ENCODE results near the gene NAV3.

The NAV3 gene

DNA sequence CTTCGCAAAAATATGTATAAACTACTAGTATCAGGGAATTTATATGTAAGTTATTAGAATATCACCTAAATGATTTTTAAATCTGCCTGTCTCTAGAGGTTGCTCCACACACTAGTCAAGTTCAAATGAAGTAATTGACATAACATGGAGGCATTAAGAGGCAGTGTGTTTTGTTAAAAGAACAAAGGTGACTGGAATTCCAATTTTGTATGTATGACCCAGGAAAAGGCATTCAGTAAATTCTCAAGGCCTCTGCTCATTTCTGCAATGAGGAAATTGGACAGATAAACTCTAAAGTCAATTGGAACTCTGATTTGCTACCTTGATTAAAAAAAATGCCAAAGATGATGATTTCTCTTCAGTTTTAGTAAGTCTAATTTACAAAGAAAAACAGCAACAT is 117.1 kb downstream of the NAV3 start:
- H4K91ac ChIP-seq (ENCODE audit: low read length), result no peak overlapping the region
- no peak overlapping the region for H2BK120ac ChIP-seq (ENCODE audit: low read depth, low read length)
- no peaks in the 10 kb centered on the region for H3K4me1 ChIP-seq (ENCODE audit: control insufficient read depth, insufficient read depth, low read depth, low read length)
- no peaks in the 10 kb centered on the region for H3K27me3 ChIP-seq (ENCODE audit: control insufficient read depth in 1 of 2, insufficient read depth in 1 of 2, low read length in 2 of 2)
- H3K36me3 ChIP-seq (ENCODE audit: control insufficient read depth in 1 of 2, insufficient read depth in 2 of 2, low read depth in 1 of 2, low read length in 2 of 2), result peaks cover 0 to 23% of the 10 kb centered on the region in 2 experiments
- H2AK5ac ChIP-seq (ENCODE audit: low read length, severe bottlenecking), result no peak overlapping the region
- H2BK12ac ChIP-seq (ENCODE audit: low read length in 2 of 2), result no peak overlapping the region
- no peak overlapping the region for H2BK15ac ChIP-seq (ENCODE audit: low read depth, poor library complexity, severe bottlenecking)
- H3K4ac ChIP-seq (ENCODE audit: low read depth in 1 of 2, low read length in 2 of 2), result no peak overlapping the region
- WGBS, result no CpG with 5 or more reads among the region's 1 CpG
- peak overlapping the region; percentile 84 for H3K27ac ChIP-seq (ENCODE audit: low read length, poor library complexity, severe bottlenecking)
- H3K79me1 ChIP-seq (replicated peaks; ENCODE audit: low read length, poor library complexity, severe bottlenecking), result peaks cover 2% of the 10 kb centered on the region
- no peak overlapping the region for H3K4me2 ChIP-seq (ENCODE audit: low read length, poor library complexity, severe bottlenecking)
- H2AFZ ChIP-seq (ENCODE audit: low read depth, low read length), result no peak overlapping the region
- no peak overlapping the region for H3K23ac ChIP-seq (ENCODE audit: low read length in 2 of 2)
- H4K8ac ChIP-seq (ENCODE audit: low read length), result no peak overlapping the region
- H2BK5ac ChIP-seq (ENCODE audit: low read depth, low read length, poor library complexity, severe bottlenecking), result no peak overlapping the region
- no peak overlapping the region for H3K18ac ChIP-seq (ENCODE audit: low read depth in 1 of 2, low read length in 2 of 2)
- no peak overlapping the region for H3K14ac ChIP-seq (ENCODE audit: low read length in 2 of 2)
- H3K9ac ChIP-seq (ENCODE audit: low read length), result peak overlapping the region; percentile 74
- peak overlapping the region in 1 of 2 experiments; percentile 8 for H3K4me3 ChIP-seq (ENCODE audit: insufficient read depth in 1 of 2, low read depth in 1 of 2, low read length in 2 of 2)
- peaks cover 4% of the 10 kb centered on the region for H3K9me3 ChIP-seq (ENCODE audit: control insufficient read depth, low read length)
- no peak for DNase-seq

DNA sequence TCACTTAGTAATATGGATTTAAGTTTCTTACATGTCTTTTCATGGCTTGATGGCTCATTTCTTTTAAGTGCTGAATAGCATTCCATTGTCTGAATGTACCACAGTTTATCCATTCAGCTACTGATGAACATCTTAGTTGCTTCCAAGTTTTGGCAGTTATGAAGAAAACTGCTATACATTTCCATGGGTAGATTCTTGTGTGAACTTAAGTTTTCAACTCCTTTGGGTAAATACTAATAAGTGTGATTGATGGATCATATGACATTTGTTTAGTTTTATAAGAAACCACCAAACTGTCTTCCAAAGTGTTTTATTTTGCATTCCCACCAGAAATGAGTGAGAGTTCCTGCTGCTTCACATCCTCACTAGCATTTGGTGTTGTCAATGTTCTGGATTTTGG is 119.2 kb downstream of the NAV3 start:
- Histone ChIP-seq H3K79me1 (replicated peaks; ENCODE audit: low read length, poor library complexity, severe bottlenecking) (peaks cover 2% of the 10 kb centered on the region), H2AK5ac (ENCODE audit: low read length, severe bottlenecking) (no peak overlapping the region), H3K9ac (ENCODE audit: low read length) (no peak overlapping the region), H4K8ac (ENCODE audit: low read length) (no peak overlapping the region), H3K36me3 (ENCODE audit: control insufficient read depth in 1 of 2, insufficient read depth in 2 of 2, low read depth in 1 of 2, low read length in 2 of 2) (peaks cover 0 to 16% of the 10 kb centered on the region in 2 experiments), H3K27ac (ENCODE audit: low read length, poor library complexity, severe bottlenecking) (no peak overlapping the region), H3K4ac (ENCODE audit: low read depth in 1 of 2, low read length in 2 of 2) (no peak overlapping the region), H3K27me3 (ENCODE audit: control insufficient read depth in 1 of 2, insufficient read depth in 1 of 2, low read length in 2 of 2) (no peaks in the 10 kb centered on the region), H2BK120ac (ENCODE audit: low read depth, low read length) (no peak overlapping the region), H3K14ac (ENCODE audit: low read length in 2 of 2) (no peak overlapping the region), H2BK15ac (ENCODE audit: low read depth, poor library complexity, severe bottlenecking) (no peak overlapping the region), H3K4me2 (ENCODE audit: low read length, poor library complexity, severe bottlenecking) (no peak overlapping the region), H3K23ac (ENCODE audit: low read length in 2 of 2) (no peak overlapping the region), H2BK12ac (ENCODE audit: low read length in 2 of 2) (no peak overlapping the region), H3K4me1 (ENCODE audit: control insufficient read depth, insufficient read depth, low read depth, low read length) (no peaks in the 10 kb centered on the region), H2AFZ (ENCODE audit: low read depth, low read length) (no peak overlapping the region), H2BK5ac (ENCODE audit: low read depth, low read length, poor library complexity, severe bottlenecking) (no peak overlapping the region), H3K9me3 (ENCODE audit: control insufficient read depth, low read length) (no peaks in the 10 kb centered on the region), H4K91ac (ENCODE audit: low read length) (no peak overlapping the region), H3K18ac (ENCODE audit: low read depth in 1 of 2, low read length in 2 of 2) (no peak overlapping the region), H3K4me3 (ENCODE audit: insufficient read depth in 1 of 2, low read depth in 1 of 2, low read length in 2 of 2) (no peak overlapping the region)
- no peak for DNase-seq

DNA sequence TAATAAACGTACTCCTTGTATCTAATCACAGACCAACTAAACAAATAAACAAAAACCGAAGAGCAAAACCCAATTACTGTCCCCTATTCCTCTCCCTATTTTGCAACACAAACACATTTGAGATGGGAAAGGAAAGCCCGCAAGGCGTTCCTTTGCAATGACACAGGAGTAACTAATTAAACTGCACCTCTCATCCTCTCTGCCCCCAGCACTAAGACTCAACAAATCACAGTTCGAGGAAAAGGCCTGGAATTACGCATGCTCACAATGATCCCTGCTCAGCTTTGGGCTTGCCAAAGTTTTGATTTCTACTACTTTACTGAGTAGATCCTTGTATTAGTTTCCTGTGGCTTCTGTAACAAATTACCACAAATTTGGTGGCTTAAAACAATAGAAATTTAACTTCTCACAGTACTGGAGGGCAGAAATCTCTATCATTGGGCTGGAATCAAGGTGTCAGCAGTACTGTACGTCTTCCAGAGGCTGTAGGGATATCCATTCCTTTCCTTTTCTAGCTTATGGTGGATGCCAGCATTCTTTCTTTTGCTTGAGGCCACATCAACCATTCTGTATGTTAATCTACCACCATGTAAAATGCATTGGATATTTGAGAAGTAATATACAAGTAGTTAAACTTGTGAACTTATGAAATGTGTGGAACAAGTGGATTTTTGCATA is 123.0 kb downstream of the NAV3 start:
- Histone ChIP-seq H3K14ac (ENCODE audit: low read length in 2 of 2) (no peak overlapping the region), H3K36me3 (ENCODE audit: control insufficient read depth in 1 of 2, insufficient read depth in 2 of 2, low read depth in 1 of 2, low read length in 2 of 2) (peaks cover 0 to 18% of the 10 kb centered on the region in 2 experiments), H3K4me3 (ENCODE audit: insufficient read depth in 1 of 2, low read depth in 1 of 2, low read length in 2 of 2) (no peak overlapping the region), H2AK5ac (ENCODE audit: low read length, severe bottlenecking) (no peak overlapping the region), H2BK15ac (ENCODE audit: low read depth, poor library complexity, severe bottlenecking) (no peak overlapping the region), H3K9me3 (ENCODE audit: control insufficient read depth, low read length) (no peaks in the 10 kb centered on the region), H2BK120ac (ENCODE audit: low read depth, low read length) (no peak overlapping the region), H3K18ac (ENCODE audit: low read depth in 1 of 2, low read length in 2 of 2) (peak overlapping the region in 1 of 2 experiments; percentile 6), H3K79me1 (replicated peaks; ENCODE audit: low read length, poor library complexity, severe bottlenecking) (peaks cover 10% of the 10 kb centered on the region), H3K9ac (ENCODE audit: low read length) (no peak overlapping the region), H4K8ac (ENCODE audit: low read length) (no peak overlapping the region), H2BK5ac (ENCODE audit: low read depth, low read length, poor library complexity, severe bottlenecking) (no peak overlapping the region), H3K27ac (ENCODE audit: low read length, poor library complexity, severe bottlenecking) (peak overlapping the region; percentile 67), H2BK12ac (ENCODE audit: low read length in 2 of 2) (no peak overlapping the region), H3K23ac (ENCODE audit: low read length in 2 of 2) (no peak overlapping the region), H4K91ac (ENCODE audit: low read length) (no peak overlapping the region), H3K4me1 (ENCODE audit: control insufficient read depth, insufficient read depth, low read depth, low read length) (no peaks in the 10 kb centered on the region), H3K4ac (ENCODE audit: low read depth in 1 of 2, low read length in 2 of 2) (no peak overlapping the region), H3K4me2 (ENCODE audit: low read length, poor library complexity, severe bottlenecking) (no peak overlapping the region), H3K27me3 (ENCODE audit: control insufficient read depth in 1 of 2, insufficient read depth in 1 of 2, low read length in 2 of 2) (no peaks in the 10 kb centered on the region), H2AFZ (ENCODE audit: low read depth, low read length) (no peak overlapping the region)
- WGBS, result 86% methylated on average over 5 of the region's 7 CpGs
- no peak for DNase-seq

DNA sequence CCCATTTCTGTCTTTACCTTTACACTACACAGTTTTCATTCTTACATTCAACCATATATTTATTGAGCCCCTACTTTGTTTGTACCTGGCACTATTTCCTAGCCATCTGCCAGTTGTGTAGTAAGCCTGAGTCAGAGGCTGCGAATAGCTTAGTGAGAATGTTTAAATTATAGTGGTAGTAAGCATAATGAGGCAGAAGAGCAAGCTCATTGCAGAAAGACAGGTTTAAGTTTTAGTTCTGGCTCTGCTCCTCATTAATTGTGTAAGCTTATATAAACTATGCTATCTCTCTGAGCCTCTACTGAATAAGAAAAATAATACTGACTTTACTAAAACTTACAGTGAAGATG is 123.5 kb downstream of the NAV3 start:
- Histone ChIP-seq H3K4me3 (ENCODE audit: insufficient read depth in 1 of 2, low read depth in 1 of 2, low read length in 2 of 2) (no peak overlapping the region), H2BK12ac (ENCODE audit: low read length in 2 of 2) (no peak overlapping the region), H3K27me3 (ENCODE audit: control insufficient read depth in 1 of 2, insufficient read depth in 1 of 2, low read length in 2 of 2) (no peaks in the 10 kb centered on the region), H3K4me2 (ENCODE audit: low read length, poor library complexity, severe bottlenecking) (no peak overlapping the region), H3K4me1 (ENCODE audit: control insufficient read depth, insufficient read depth, low read depth, low read length) (no peaks in the 10 kb centered on the region), H3K9ac (ENCODE audit: low read length) (no peak overlapping the region), H3K14ac (ENCODE audit: low read length in 2 of 2) (no peak overlapping the region), H3K36me3 (ENCODE audit: control insufficient read depth in 1 of 2, insufficient read depth in 2 of 2, low read depth in 1 of 2, low read length in 2 of 2) (peaks cover 0 to 16% of the 10 kb centered on the region in 2 experiments), H2AFZ (ENCODE audit: low read depth, low read length) (no peak overlapping the region), H4K8ac (ENCODE audit: low read length) (no peak overlapping the region), H2AK5ac (ENCODE audit: low read length, severe bottlenecking) (no peak overlapping the region), H3K27ac (ENCODE audit: low read length, poor library complexity, severe bottlenecking) (peak overlapping the region; percentile 31), H3K79me1 (replicated peaks; ENCODE audit: low read length, poor library complexity, severe bottlenecking) (peaks cover 10% of the 10 kb centered on the region), H3K23ac (ENCODE audit: low read length in 2 of 2) (no peak overlapping the region), H3K18ac (ENCODE audit: low read depth in 1 of 2, low read length in 2 of 2) (no peak overlapping the region), H2BK120ac (ENCODE audit: low read depth, low read length) (no peak overlapping the region), H3K9me3 (ENCODE audit: control insufficient read depth, low read length) (no peaks in the 10 kb centered on the region), H4K91ac (ENCODE audit: low read length) (no peak overlapping the region), H3K4ac (ENCODE audit: low read depth in 1 of 2, low read length in 2 of 2) (no peak overlapping the region), H2BK5ac (ENCODE audit: low read depth, low read length, poor library complexity, severe bottlenecking) (no peak overlapping the region), H2BK15ac (ENCODE audit: low read depth, poor library complexity, severe bottlenecking) (no peak overlapping the region)
- DNase-seq, result peak; percentile 51
- 30% methylated on average over 1 of the region's 1 CpG for WGBS

All from mesenchymal stem cell (in vitro differentiated cells and primary cell).